HepG2 (cell line): ENCODE results near the gene WNT1. TPM values are rescaled to one million over a fixed set of nuclear protein-coding genes. Genes with fewer than 3 reads are reported as not detected.

Experiments
- ATAC-seq: fragments of 200-7000 bp; cut with Tn5 transposase; 3 replicates; pipeline ENCODE4 v1.9.1; 2020; ENCODE audit warnings: mild to moderate bottlenecking, moderate library complexity
- BruUV-seq: library from RNA; stranded (reverse); fragments of 400-500 nt; replicated peaks from 2 replicates; lab custom pipeline; 2021; lab: Mats Ljungman, UMichigan
- CTCF ChIA-PET: fragments of 300-600 bp; formaldehyde crosslinking; extraction: SDS; loops from one replicate; lab custom pipeline; 2021; ENCODE audit warnings: low total read pairs, inconsistent platforms, low intra/inter-chr PET ratio; lab: Yijun Ruan, JAX
- POLR2A ChIA-PET: fragments of 350-600 bp; sonication (Branson Sonifier 250); formaldehyde crosslinking; loops from one replicate; lab custom pipeline; 2020; ENCODE audit warnings: antibody characterized with exemption, inconsistent platforms; lab: Yijun Ruan, JAX
- DNase-seq: peaks from one replicate; pipeline ENCODE4 v3.0.0-alpha.2; 2015; ENCODE audit warnings: low spot score
- FAIRE-seq: peaks from 3 replicates; lab custom pipeline; 2011; peaks lifted over from hg19 to GRCh38; lab: Jason Lieb, UNC
- H2AFZ ChIP-seq: one replicate; pipeline ENCODE4 v1.6.1; 2011; ENCODE audit warnings: low read length, inconsistent platforms
- H3K27ac ChIP-seq: fragments of 300-600 bp; 3 replicates; pipeline ENCODE4 v1.8.0; 2011; ENCODE audit warnings: mixed run types, mild to moderate bottlenecking, mixed read lengths, low read length, inconsistent platforms; ENCODE audit not compliant: insufficient read depth; ENCODE audit errors: extremely low read length
- H3K27me3 ChIP-seq, 2 experiments: fragments of 200-600 bp in 1 of 2; 2 replicates in 1 of 2; 3 replicates in 1 of 2; pipeline versions ENCODE4 v1.6.0 to v1.8.0; 2011; ENCODE audit warnings: low read length in 2 of 2, mild to moderate bottlenecking in 2 of 2, moderate library complexity in 2 of 2, inconsistent platforms in 1 of 2; ENCODE audit not compliant: insufficient read depth in 2 of 2, control insufficient read depth in 1 of 2
- H3K36me3 ChIP-seq, 2 experiments: fragments of 200-600 bp in 1 of 2; replicated peaks in 1 of 2; 2 replicates in 1 of 2; 3 replicates in 1 of 2; pipeline versions ENCODE4 v1.5.1 to v1.8.0; 2011; ENCODE audit warnings: low read length in 2 of 2, inconsistent platforms in 1 of 2; ENCODE audit not compliant: insufficient read depth in 2 of 2, control insufficient read depth in 1 of 2
- H3K4me1 ChIP-seq: 2 replicates; pipeline ENCODE4 v1.5.1; 2012; ENCODE audit warnings: low read length, inconsistent platforms; ENCODE audit not compliant: insufficient read depth
- H3K4me2 ChIP-seq: 2 replicates; pipeline ENCODE4 v1.6.0; 2011; ENCODE audit warnings: low read depth, low read length, inconsistent platforms
- H3K4me3 ChIP-seq, 3 experiments: fragments of 200-600 bp in 1 of 3; sonication (generic), shearing (Covaris generic) in 1 of 3; replicated peaks in 1 of 3; 2 replicates each; pipeline ENCODE4 v1.5.1; 2011 to 2016; ENCODE audit warnings: low read length in 3 of 3, inconsistent platforms in 2 of 3, low read depth in 2 of 3, mild to moderate bottlenecking in 2 of 3, control low read depth in 1 of 3, mixed read lengths in 1 of 3; ENCODE audit not compliant: insufficient read depth in 1 of 3
- H3K79me2 ChIP-seq: one replicate; pipeline ENCODE4 v1.6.1; 2011; ENCODE audit warnings: low read length, inconsistent platforms; ENCODE audit not compliant: insufficient read depth
- H3K9ac ChIP-seq: 2 replicates; pipeline ENCODE4 v1.6.0; 2011; ENCODE audit warnings: mild to moderate bottlenecking, low read depth, low read length, inconsistent platforms; ENCODE audit not compliant: insufficient read depth
- H3K9me3 ChIP-seq: 2 replicates; pipeline ENCODE4 v1.5.1; 2012; ENCODE audit warnings: mild to moderate bottlenecking, low read length
- H4K20me1 ChIP-seq: 2 replicates; pipeline ENCODE4 v1.6.0; 2011; ENCODE audit warnings: inconsistent platforms, mild to moderate bottlenecking, low read length, moderate library complexity; ENCODE audit not compliant: insufficient read depth
- CAMTA2 ChIP-seq: sonication (generic); formaldehyde crosslinking; IDR thresholded peaks from 2 replicates; pipeline ENCODE4 v1.4.0; 2020; ENCODE audit warnings: mild to moderate bottlenecking, missing genetic modification reagents, borderline replicate concordance
- MEF2D ChIP-seq: sonication (generic); formaldehyde crosslinking; IDR thresholded peaks from 2 replicates; pipeline ENCODE4 v1.5.1; 2020; ENCODE audit warnings: mild to moderate bottlenecking, missing genetic modification reagents
- PPARG ChIP-seq: conservative IDR thresholded peaks from 2 replicates; pipeline ENCODE4 v1.6.1; 2016; ENCODE audit warnings: missing biosample characterization, missing genetic modification reagents
- PRPF4 ChIP-seq: fragments of 200-400 bp; formaldehyde crosslinking; IDR thresholded peaks from 2 replicates; pipeline ENCODE4 v1.6.1; 2016; ENCODE audit warnings: low read length, low read depth; ENCODE audit not compliant: poor library complexity, severe bottlenecking
- WGBS: methylation state at CpG from one replicate; pipeline ENCODE4 v1.1.6; 2017; ENCODE audit warnings: low lambda C conversion rate; 5-methylcytosine and 5-hydroxymethylcytosine counted together
- in situ Hi-C: cut with HindIII; loops from 2 replicates; pipeline ENCODE4 v1.10.0; 2017; ENCODE audit warnings: low pct_unique_long_range_greater_than_20kb; ENCODE audit not compliant: extremely low pct_ligation_motif_present
- intact Hi-C: fragments of 100-400 bp; cut with micrococcal nuclease; formaldehyde crosslinking; loops from one replicate; pipeline ENCODE4 v1.10.0; 2022; ENCODE audit not compliant: unreplicated experiment
- polyA plus RNA-seq, 8 experiments: library from polyadenylated mRNA; depleted of rRNA in 3 of 8; stranded (reverse) in 7 of 8; unstranded in 1 of 8; fragments of >200 nt; fragmentation: Illumina TruSeq in 4 of 8; extraction: Trizol in 4 of 8; gene quantifications; 2 replicates each; pipeline versions ENCODE4 v1.2.1 to v1.2.3, GENCODE V29; 2011 to 2016; ENCODE audit warnings: low read depth in 4 of 8, missing spikeins in 1 of 8, mixed read lengths in 1 of 8; ENCODE audit not compliant: insufficient read depth in 1 of 8
- total RNA-seq, 5 experiments: library from RNA; depleted of rRNA; stranded (reverse); fragments of >200 nt; fragmentation: Illumina TruSeq; extraction: Trizol; gene quantifications; 2 replicates each; pipeline ENCODE4 v1.2.3, GENCODE V29; 2016; ENCODE audit warnings: low read depth in 1 of 5
- TF ChIP-seq, protein P1 (sequence below): IDR thresholded peaks from 2 replicates; pipeline ENCODE4 v1.6.1; 2016; ENCODE audit warnings: low read depth, borderline replicate concordance
- TF ChIP-seq, protein P2 (sequence below): sonication (generic); formaldehyde crosslinking; IDR thresholded peaks from 2 replicates; pipeline ENCODE4 v1.5.0; 2020; ENCODE audit warnings: mild to moderate bottlenecking, missing genetic modification reagents

Gene WNT1
- total and polyA plus RNA-seq, 2 of the 13 experiments (the other 11 are each of a cell fraction or from before 2014, with no cell fraction given), result not detected

DNA sequence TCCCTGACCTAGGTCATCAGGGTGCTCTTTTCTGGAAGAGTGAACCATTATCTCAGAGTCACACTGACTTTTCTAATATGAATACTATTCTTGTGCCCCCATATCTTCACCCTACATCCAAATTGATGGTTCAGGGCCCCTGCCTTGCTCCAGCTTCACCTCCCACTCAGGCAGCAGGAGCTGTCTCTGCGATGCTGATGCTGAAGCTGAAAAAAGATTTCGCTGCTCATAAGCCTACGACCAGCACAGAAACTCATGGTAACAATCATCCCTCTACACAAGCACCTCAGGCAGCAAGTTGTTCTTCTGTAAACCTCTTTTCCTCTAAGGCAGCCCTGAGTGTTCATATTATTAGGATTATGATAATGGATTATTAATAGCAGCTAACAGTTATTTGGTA, 24.1 kb upstream of the WNT1 start:
- FAIRE-seq, result no peak
- CTCF ChIA-PET, result no interaction called here
- Histone ChIP-seq H4K20me1 (peaks cover 6% of the 10 kb centered on the region; the same call in 1 of the 2 replicates), H3K27me3 (no peaks in the 10 kb centered on the region), H3K9ac (no peak overlapping the region), H3K4me2 (no peak overlapping the region), H2AFZ (no peak overlapping the region), H3K79me2 (peaks cover 43% of the 10 kb centered on the region), H3K4me1 (peaks cover 26% of the 10 kb centered on the region), H3K27ac (no peak overlapping the region)
- DNase-seq, result no peak
- intact Hi-C loops (no loop called here), in situ Hi-C loops (no loop called here)
- WGBS, result 98% methylated on average over 3 of the region's 3 CpGs
- TF ChIP-seq PRPF4 (no peak), CAMTA2 (CRISPR knock-in tag) (no peak), PPARG (CRISPR knock-in tag) (no peak), MEF2D (CRISPR knock-in tag) (no peak)
- TF ChIP-seq, protein P1, sequence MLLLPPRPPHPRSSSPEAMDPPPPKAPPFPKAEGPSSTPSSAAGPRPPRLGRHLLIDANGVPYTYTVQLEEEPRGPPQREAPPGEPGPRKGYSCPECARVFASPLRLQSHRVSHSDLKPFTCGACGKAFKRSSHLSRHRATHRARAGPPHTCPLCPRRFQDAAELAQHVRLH (CRISPR knock-in tag), result no peak
- TF ChIP-seq, protein P2, sequence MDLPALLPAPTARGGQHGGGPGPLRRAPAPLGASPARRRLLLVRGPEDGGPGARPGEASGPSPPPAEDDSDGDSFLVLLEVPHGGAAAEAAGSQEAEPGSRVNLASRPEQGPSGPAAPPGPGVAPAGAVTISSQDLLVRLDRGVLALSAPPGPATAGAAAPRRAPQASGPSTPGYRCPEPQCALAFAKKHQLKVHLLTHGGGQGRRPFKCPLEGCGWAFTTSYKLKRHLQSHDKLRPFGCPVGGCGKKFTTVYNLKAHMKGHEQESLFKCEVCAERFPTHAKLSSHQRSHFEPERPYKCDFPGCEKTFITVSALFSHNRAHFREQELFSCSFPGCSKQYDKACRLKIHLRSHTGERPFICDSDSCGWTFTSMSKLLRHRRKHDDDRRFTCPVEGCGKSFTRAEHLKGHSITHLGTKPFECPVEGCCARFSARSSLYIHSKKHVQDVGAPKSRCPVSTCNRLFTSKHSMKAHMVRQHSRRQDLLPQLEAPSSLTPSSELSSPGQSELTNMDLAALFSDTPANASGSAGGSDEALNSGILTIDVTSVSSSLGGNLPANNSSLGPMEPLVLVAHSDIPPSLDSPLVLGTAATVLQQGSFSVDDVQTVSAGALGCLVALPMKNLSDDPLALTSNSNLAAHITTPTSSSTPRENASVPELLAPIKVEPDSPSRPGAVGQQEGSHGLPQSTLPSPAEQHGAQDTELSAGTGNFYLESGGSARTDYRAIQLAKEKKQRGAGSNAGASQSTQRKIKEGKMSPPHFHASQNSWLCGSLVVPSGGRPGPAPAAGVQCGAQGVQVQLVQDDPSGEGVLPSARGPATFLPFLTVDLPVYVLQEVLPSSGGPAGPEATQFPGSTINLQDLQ, result no peak
- TF ChIP-seq, all 625 proteins: peak for 0
- BruUV-seq, result no TSS peak
- POLR2A ChIA-PET, result no interaction called here
- Histone ChIP-seq H3K4me3 (no peak overlapping the region), H3K36me3 (peaks cover 0 to 18% of the 10 kb centered on the region in 2 experiments; a peak in 2 of 5 replicates), H3K9me3 (no peaks in the 10 kb centered on the region)
- no peak for ATAC-seq
